HG03558 (cell line): ENCODE results near the gene RNF44.

Source experiments
- ATAC-seq: cut with Tn5 transposase; IDR thresholded peaks from one replicate; pipeline ENCODE4 v1.9.1; 2021; ENCODE audit warnings: moderate number of reproducible peaks; ENCODE audit not compliant: unreplicated experiment; ENCODE audit errors: extremely low read depth

Gene RNF44

GRCh38 chr5:176536902-176537553 lies at the start of gene RNF44:
Gene RNF44, minus strand, starts transcription at chr5:176537402. Its CDS starts 4,930 bp downstream, at chr5:176532472.
- peak; percentile 27 for ATAC-seq

- ATAC-seq: no peak
Observed at GRCh38 chr5:176583076-176583475, 45.9 kb upstream of the RNF44 start.

- no peak for ATAC-seq
Observed at GRCh38 chr5:176581361-176581760, 44.2 kb upstream of the RNF44 start.

DNA sequence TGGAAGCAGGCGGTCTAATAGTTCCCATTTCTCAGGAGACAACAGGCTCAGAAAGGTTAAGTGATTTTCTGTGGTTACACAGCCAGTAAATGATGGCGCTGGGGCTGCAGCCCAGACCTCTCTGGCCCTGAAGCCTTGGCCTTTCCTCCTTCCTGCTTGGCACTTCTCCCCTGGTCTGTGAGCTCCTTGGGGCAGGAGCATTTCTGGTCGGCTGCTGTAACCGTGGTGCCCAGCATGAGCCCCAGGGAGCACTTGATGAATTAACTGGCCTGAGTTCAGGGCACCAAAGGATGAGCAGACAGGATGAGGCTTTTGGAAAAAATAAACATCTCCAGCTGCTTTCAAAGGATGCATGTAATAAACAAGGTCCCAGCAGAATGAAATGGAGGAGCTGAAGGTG lies 42.1 kb upstream of the RNF44 start:
- ATAC-seq: no peak

DNA sequence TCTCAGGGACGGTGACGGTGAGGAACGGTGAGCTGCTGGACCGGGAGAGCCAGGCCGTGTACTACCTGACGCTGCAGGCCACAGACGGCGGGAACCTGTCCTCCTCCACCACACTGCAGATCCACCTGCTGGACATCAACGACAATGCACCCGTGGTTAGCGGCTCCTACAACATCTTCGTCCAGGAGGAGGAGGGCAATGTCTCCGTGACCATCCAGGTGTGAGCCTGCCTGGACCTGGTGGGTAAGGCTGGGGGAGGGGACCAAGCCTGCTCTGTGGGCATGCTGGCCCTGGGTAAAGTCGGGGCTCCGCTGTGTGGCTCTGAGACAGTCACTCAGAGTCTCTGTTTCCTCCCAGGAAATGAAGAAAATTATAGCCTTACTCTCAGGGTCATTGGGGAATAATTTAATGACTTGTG lies 41.2 kb upstream of the RNF44 start:
- no peak for ATAC-seq

DNA sequence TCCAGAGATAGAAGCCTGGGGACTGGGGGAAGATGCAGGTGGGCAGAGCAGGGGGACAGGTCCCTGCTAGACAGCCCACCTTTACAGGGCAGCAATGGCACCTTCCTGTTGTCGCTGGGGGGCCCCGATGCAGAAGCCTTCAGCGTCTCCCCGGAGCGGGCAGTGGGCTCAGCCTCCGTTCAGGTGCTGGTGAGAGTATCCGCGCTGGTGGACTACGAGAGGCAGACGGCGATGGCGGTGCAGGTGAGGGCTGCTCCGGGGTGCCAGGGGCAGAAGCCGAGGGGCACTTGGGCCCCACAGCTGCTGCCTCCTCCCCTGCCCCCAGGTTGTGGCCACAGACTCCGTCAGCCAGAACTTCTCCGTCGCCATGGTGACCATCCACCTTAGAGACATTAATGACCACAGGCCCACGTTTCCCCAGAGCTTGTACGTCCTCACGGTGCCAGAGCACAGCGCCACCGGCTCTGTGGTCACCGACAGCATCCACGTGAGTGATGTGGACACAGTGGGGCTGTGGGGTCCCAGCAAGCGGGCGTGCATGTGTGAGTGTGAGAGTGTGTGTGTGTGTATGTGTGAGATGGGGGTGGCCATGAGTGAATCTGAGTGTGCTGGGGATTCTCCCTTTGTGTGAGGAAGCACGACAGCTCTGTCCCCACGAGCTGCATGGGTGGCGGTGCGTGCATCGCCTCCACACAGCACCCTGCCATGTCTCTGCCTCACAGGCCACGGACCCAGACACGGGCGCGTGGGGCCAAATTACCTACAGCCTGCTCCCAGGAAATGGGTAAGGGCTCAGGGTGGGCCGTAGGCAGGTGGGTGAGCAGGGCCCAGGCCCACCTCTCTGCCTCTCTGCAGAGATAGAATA lies 40.3 kb upstream of the RNF44 start:
- no peak for ATAC-seq

GRCh38 chr5:176575488-176576422 lies 38.6 kb upstream of the RNF44 start:
- no peak for ATAC-seq

- no peak for ATAC-seq
Observed at GRCh38 chr5:176575066-176575465, 37.9 kb upstream of the RNF44 start.

DNA sequence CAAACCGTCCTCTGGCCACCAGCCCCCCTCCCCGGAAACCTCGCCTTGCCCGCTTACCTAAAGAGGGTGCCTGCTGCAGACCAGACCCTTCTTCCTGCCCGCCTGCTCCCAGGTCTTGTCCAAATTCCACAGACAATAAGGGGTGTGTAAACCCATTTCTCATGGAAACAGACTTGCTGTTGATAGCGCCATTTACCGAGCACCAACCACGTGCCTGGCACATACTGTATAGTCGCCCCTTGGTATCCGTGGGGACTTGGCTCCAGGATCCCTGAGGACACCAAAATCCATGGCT lies 37.0 kb upstream of the RNF44 start:
- ATAC-seq: no peak

GRCh38 chr5:176573564-176574296 lies 36.5 kb upstream of the RNF44 start:
- no peak for ATAC-seq

DNA sequence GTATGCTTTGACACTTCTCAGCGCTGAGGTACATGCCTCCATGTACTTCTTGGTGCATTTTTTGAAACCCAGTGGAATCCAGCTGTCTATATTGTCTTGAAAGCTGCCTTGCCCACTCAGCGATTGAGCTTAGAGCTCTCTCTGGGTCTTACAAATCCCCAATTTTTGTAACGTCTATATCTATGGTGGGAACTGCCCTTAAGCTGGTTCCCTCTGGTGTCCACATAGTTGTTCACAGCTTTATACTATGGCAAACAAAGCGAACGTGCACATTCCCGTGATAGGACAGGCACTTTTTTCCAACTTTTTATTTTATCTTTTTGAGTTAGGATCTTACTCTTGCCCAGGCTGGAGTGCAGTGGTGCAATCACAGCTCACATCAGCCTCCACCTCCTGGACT lies 32.8 kb upstream of the RNF44 start:
- ATAC-seq: no peak

GRCh38 chr5:176568657-176569056 lies 31.5 kb upstream of the RNF44 start:
- ATAC-seq: no peak

- ATAC-seq: no peak
Observed at GRCh38 chr5:176565760-176566288, 28.6 kb upstream of the RNF44 start.

- ATAC-seq: no peak
Observed at GRCh38 chr5:176564002-176564401, 26.8 kb upstream of the RNF44 start.

DNA sequence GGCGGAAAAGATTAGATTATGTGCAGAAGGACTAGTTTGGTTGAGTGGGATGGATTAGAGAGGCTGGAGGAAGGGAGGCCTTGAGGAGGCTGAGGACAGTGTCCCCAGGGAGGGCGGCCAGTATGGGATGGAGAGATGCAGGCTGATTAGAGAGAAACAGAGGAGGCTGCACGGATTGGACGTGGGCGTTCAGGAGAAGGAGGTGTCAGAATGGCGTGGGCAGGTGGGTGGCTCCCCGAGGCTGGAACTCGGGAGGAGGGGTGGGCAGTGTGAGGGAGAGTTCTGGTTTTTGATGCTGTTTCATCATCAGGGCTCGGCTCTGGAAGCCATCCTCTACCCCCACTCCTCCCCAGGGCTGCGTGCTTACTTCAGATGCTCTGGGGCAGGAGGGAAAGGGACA lies 25.0 kb upstream of the RNF44 start:
- ATAC-seq: no peak

GRCh38 chr5:176561259-176561658 lies 24.1 kb upstream of the RNF44 start:
- no peak for ATAC-seq

DNA sequence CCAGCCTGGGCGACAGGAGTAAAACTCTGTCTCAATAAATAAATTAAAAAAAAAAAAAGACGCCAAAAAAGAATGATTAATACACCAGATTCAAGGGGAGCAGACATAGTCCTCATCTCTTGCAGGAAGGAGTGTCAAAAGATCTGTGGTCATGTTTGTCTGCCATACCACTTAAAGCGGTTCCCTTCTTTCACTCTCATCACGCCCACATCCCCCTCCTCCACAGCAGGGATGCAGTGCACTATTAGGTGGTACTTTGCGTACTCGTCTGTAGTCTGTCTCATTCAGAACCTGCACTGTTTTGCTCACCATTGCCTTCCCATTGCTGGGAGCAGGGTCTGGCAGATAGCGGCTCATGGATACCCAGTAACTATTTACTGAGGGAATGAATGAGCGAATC lies 23.2 kb upstream of the RNF44 start:
- ATAC-seq: no peak

DNA sequence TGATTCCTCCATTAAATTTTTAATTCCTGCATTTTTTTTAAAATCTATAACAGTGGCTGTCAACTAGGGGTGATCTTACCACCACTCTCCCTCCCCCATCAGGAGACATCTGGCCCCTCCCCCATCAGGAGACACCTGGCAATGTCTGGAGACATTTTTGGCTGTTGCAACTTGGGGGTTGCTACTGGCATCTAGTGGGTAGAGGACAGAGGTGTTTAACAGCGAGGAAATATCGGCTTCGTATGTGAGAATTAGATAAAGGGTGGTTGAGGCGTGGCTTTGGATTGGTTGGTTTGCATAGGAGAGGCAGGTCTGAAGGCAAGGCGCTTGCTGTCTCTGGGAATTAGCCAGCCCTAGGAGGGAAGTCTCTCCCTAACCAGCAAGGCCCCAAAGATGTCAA lies 22.5 kb upstream of the RNF44 start:
- no peak for ATAC-seq

DNA sequence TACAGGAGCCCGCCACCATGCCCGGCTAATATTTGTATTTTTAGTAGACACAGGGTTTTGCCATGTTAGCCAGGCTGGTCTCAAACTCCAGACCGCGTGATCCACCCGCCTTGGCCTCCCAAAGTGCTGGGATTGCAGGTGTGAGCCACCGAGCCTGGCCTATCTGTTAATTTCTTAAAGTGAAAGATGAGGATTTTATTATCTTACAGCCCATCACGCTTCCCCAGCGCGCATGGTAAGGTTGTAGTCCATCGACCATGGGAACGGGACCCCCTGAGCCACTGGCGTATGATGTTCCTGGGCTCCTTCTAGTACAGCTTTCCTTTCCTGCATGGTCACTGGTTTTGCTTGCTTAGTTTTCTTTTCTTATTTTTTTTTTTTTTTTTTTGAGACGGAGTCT lies 20.6 kb upstream of the RNF44 start:
- no peak for ATAC-seq
